ENCODE data around the gene ACY1. TPM values are rescaled to one million over a fixed set of nuclear protein-coding genes. Genes with fewer than 3 reads are reported as not detected.

The ACY1 gene
- total and polyA plus RNA-seq, 4 donors, result 69.5 to 274 (median 238) TPM

DNA sequence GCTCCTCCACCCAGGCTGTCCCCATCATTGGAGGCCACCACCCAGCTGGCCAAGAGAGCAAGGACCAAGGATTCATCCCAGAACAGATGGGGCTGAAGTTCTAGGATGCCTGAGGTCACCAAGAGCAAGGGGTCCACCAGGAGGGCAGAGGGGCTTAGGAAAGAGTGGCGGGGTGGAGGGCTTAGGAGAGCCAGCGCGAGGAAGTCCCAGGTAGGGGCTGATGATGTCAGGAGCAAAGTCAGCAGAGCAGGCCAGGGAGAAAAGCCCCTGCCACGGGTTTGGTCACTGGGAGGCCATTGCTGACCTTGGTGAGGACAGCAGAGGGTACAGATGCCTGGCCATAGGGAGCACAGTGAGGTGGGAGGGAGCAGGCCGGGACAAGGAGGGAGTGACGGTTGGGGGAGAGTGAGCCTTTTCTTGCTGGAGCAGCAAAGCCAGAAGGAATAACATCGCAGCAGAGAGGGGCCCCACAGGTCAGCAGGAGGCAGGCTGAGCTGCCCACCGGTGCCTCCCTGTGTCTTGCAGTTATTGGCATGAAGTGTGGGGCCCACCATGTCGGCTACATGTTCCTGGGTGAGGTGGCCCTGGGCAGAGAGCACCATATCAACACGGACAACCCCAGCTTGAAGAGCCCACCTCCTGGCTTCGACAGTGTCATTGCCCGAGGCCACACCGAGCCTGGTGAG, 36.0 kb upstream of the ACY1 start:
- H3K36me3 ChIP-seq (ENCODE audit: control insufficient read depth in 4 of 4, insufficient read depth in 3 of 4, low read depth in 1 of 4, low read length in 3 of 4), result peaks cover 0 to 30% (median 18%) of the 10 kb centered on the region in 4 donors
- TF ChIP-seq FOXA2 (IDR thresholded peaks at IDR 0.05), result no peak
- TF ChIP-seq GABPA (IDR thresholded peaks at IDR 0.05 in 1 of 2, conservative IDR thresholded peaks at IDR 0.05 in 1 of 2), result no peak
- TF ChIP-seq RAD21 (IDR thresholded peaks at IDR 0.05), result no peak
- TF ChIP-seq, protein P1, sequence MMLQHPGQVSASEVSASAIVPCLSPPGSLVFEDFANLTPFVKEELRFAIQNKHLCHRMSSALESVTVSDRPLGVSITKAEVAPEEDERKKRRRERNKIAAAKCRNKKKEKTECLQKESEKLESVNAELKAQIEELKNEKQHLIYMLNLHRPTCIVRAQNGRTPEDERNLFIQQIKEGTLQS (IDR thresholded peaks at IDR 0.05), result no peak
- TF ChIP-seq HNF4A (conservative IDR thresholded peaks at IDR 0.05), result no peak
- TF ChIP-seq, protein P2, sequence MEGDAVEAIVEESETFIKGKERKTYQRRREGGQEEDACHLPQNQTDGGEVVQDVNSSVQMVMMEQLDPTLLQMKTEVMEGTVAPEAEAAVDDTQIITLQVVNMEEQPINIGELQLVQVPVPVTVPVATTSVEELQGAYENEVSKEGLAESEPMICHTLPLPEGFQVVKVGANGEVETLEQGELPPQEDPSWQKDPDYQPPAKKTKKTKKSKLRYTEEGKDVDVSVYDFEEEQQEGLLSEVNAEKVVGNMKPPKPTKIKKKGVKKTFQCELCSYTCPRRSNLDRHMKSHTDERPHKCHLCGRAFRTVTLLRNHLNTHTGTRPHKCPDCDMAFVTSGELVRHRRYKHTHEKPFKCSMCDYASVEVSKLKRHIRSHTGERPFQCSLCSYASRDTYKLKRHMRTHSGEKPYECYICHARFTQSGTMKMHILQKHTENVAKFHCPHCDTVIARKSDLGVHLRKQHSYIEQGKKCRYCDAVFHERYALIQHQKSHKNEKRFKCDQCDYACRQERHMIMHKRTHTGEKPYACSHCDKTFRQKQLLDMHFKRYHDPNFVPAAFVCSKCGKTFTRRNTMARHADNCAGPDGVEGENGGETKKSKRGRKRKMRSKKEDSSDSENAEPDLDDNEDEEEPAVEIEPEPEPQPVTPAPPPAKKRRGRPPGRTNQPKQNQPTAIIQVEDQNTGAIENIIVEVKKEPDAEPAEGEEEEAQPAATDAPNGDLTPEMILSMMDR (IDR thresholded peaks at IDR 0.05; ENCODE audit: low read depth, low read length, missing input control), result no peak
- no peak for TF ChIP-seq JUND (IDR thresholded peaks at IDR 0.05)
- TF ChIP-seq YY1 (IDR thresholded peaks at IDR 0.05), result no peak
- TF ChIP-seq RXRA (IDR thresholded peaks at IDR 0.05), result no peak
- TF ChIP-seq TAF1 (conservative IDR thresholded peaks at IDR 0.05), result no peak
- no peak for TF ChIP-seq FOXA1 (IDR thresholded peaks at IDR 0.05)
- TF ChIP-seq SP1 (IDR thresholded peaks at IDR 0.05), result no peak
- TF ChIP-seq HNF4G (IDR thresholded peaks at IDR 0.05), result no peak
- no peak for TF ChIP-seq EGR1 (IDR thresholded peaks at IDR 0.05; ENCODE audit: low read depth in 2 of 2)
- TF ChIP-seq, protein P3, sequence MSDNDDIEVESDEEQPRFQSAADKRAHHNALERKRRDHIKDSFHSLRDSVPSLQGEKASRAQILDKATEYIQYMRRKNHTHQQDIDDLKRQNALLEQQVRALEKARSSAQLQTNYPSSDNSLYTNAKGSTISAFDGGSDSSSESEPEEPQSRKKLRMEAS (IDR thresholded peaks at IDR 0.05), result no peak
- TF ChIP-seq, protein P4, sequence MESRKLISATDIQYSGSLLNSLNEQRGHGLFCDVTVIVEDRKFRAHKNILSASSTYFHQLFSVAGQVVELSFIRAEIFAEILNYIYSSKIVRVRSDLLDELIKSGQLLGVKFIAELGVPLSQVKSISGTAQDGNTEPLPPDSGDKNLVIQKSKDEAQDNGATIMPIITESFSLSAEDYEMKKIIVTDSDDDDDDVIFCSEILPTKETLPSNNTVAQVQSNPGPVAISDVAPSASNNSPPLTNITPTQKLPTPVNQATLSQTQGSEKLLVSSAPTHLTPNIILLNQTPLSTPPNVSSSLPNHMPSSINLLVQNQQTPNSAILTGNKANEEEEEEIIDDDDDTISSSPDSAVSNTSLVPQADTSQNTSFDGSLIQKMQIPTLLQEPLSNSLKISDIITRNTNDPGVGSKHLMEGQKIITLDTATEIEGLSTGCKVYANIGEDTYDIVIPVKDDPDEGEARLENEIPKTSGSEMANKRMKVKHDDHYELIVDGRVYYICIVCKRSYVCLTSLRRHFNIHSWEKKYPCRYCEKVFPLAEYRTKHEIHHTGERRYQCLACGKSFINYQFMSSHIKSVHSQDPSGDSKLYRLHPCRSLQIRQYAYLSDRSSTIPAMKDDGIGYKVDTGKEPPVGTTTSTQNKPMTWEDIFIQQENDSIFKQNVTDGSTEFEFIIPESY (IDR thresholded peaks at IDR 0.05), result no peak
- TF ChIP-seq NR2F2 (IDR thresholded peaks at IDR 0.05), result no peak
- TF ChIP-seq, protein P5, sequence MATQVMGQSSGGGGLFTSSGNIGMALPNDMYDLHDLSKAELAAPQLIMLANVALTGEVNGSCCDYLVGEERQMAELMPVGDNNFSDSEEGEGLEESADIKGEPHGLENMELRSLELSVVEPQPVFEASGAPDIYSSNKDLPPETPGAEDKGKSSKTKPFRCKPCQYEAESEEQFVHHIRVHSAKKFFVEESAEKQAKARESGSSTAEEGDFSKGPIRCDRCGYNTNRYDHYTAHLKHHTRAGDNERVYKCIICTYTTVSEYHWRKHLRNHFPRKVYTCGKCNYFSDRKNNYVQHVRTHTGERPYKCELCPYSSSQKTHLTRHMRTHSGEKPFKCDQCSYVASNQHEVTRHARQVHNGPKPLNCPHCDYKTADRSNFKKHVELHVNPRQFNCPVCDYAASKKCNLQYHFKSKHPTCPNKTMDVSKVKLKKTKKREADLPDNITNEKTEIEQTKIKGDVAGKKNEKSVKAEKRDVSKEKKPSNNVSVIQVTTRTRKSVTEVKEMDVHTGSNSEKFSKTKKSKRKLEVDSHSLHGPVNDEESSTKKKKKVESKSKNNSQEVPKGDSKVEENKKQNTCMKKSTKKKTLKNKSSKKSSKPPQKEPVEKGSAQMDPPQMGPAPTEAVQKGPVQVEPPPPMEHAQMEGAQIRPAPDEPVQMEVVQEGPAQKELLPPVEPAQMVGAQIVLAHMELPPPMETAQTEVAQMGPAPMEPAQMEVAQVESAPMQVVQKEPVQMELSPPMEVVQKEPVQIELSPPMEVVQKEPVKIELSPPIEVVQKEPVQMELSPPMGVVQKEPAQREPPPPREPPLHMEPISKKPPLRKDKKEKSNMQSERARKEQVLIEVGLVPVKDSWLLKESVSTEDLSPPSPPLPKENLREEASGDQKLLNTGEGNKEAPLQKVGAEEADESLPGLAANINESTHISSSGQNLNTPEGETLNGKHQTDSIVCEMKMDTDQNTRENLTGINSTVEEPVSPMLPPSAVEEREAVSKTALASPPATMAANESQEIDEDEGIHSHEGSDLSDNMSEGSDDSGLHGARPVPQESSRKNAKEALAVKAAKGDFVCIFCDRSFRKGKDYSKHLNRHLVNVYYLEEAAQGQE (IDR thresholded peaks at IDR 0.05), result no peak

More for the DNA sequence above, 36.0 kb upstream of the ACY1 start:
- WGBS, result 86% methylated on average over 13 of the region's 13 CpGs
- no peak overlapping the region for H3K27ac ChIP-seq (ENCODE audit: low read depth in 1 of 2, low read length in 2 of 2)
- H3K4me1 ChIP-seq (ENCODE audit: control insufficient read depth in 4 of 4, insufficient read depth in 4 of 4, low read length in 3 of 4), result peaks cover 5 to 11% (median 8%) of the 10 kb centered on the region in 4 donors
- no peak overlapping the region for H3K4me3 ChIP-seq (ENCODE audit: low read depth in 1 of 3, low read length in 3 of 3)
- no peaks in the 10 kb centered on the region for H3K9me3 ChIP-seq (ENCODE audit: control insufficient read depth in 4 of 4, low read length in 3 of 4)
- H3K27me3 ChIP-seq (ENCODE audit: control insufficient read depth in 4 of 4, insufficient read depth in 4 of 4, low read length in 3 of 4), result no peaks in the 10 kb centered on the region
- DNase-seq (ENCODE audit: low spot score), result no peak
- H3K9ac ChIP-seq (ENCODE audit: low read depth in 1 of 2, low read length in 2 of 2), result no peak overlapping the region
